Measurements from ENCODE around the gene MAGI1. TPM values are rescaled to one million over a fixed set of nuclear protein-coding genes. Genes with fewer than 3 reads are reported as not detected.
A peak's percentile ranks its signal among the peaks of the same experiment; 100 is the strongest.

Gene MAGI1
- polyA plus RNA-seq, 6 donors from 2014 or later = 0.08 TPM; not detected in 5

- no peak for DNase-seq
- H3K9me3 Mint-ChIP-seq = peaks cover 0 to 5% (median 0%) of the 10 kb centered on the region in 7 donors
- ATAC-seq (ENCODE audit: low read depth in 2 of 2) = no peak
- H3K4me1 Mint-ChIP-seq = no peaks in the 10 kb centered on the region
- no peak overlapping the region for H3K27ac Mint-ChIP-seq
- H3K27me3 Mint-ChIP-seq = no peaks in the 10 kb centered on the region
- no peak overlapping the region for H3K4me3 Mint-ChIP-seq
- H3K36me3 Mint-ChIP-seq = no peaks in the 10 kb centered on the region
Observed at GRCh38 chr3:65666448-65667091, 372.1 kb downstream of the MAGI1 start.

GRCh38 chr3:65665915-65666314 lies 372.8 kb downstream of the MAGI1 start:
- Mint-ChIP-seq H3K4me1 (no peaks in the 10 kb centered on the region), H3K36me3 (no peaks in the 10 kb centered on the region), H3K9me3 (peaks cover 0 to 5% (median 0%) of the 10 kb centered on the region in 7 donors), H3K4me3 (no peak overlapping the region), H3K27ac (no peak overlapping the region), H3K27me3 (no peaks in the 10 kb centered on the region)
- DNase-seq = no peak
- ATAC-seq (ENCODE audit: low read depth in 2 of 2) = no peak

GRCh38 chr3:65664931-65665330 lies 373.8 kb downstream of the MAGI1 start:
- Mint-ChIP-seq H3K4me3 (no peak overlapping the region), H3K9me3 (peaks cover 0 to 5% (median 0%) of the 10 kb centered on the region in 7 donors), H3K27ac (no peak overlapping the region), H3K27me3 (no peaks in the 10 kb centered on the region), H3K4me1 (no peaks in the 10 kb centered on the region), H3K36me3 (no peaks in the 10 kb centered on the region)
- DNase-seq (no peak), ATAC-seq (ENCODE audit: low read depth in 2 of 2) (no peak)

- H3K36me3 Mint-ChIP-seq = no peaks in the 10 kb centered on the region
- H3K4me1 Mint-ChIP-seq = no peaks in the 10 kb centered on the region
- H3K4me3 Mint-ChIP-seq = no peak overlapping the region
- ATAC-seq (ENCODE audit: low read depth in 2 of 2) = no peak
- no peak overlapping the region for H3K27ac Mint-ChIP-seq
- H3K9me3 Mint-ChIP-seq = peaks cover 0 to 7% (median 0%) of the 10 kb centered on the region in 7 donors
- H3K27me3 Mint-ChIP-seq = no peaks in the 10 kb centered on the region
- no peak for DNase-seq
Observed at GRCh38 chr3:65664446-65664845, 374.3 kb downstream of the MAGI1 start.

- H3K27me3 Mint-ChIP-seq = no peaks in the 10 kb centered on the region
- H3K4me1 Mint-ChIP-seq = no peaks in the 10 kb centered on the region
- peaks cover 0 to 10% (median 2%) of the 10 kb centered on the region in 7 donors for H3K9me3 Mint-ChIP-seq
- DNase-seq = no peak
- H3K36me3 Mint-ChIP-seq = no peaks in the 10 kb centered on the region
- H3K4me3 Mint-ChIP-seq = no peak overlapping the region
- no peak overlapping the region for H3K27ac Mint-ChIP-seq
- ATAC-seq (ENCODE audit: low read depth in 2 of 2) = no peak
Observed at GRCh38 chr3:65662095-65662494, 376.6 kb downstream of the MAGI1 start.

- H3K27me3 Mint-ChIP-seq = no peaks in the 10 kb centered on the region
- peaks cover 0 to 6% (median 2%) of the 10 kb centered on the region in 7 donors for H3K9me3 Mint-ChIP-seq
- no peaks in the 10 kb centered on the region for H3K4me1 Mint-ChIP-seq
- DNase-seq = no peak
- no peaks in the 10 kb centered on the region for H3K36me3 Mint-ChIP-seq
- ATAC-seq (ENCODE audit: low read depth in 2 of 2) = no peak
- H3K4me3 Mint-ChIP-seq = no peak overlapping the region
- H3K27ac Mint-ChIP-seq = no peak overlapping the region
Observed at GRCh38 chr3:65660000-65660598, 378.6 kb downstream of the MAGI1 start.

GRCh38 chr3:65659396-65659795 lies 379.3 kb downstream of the MAGI1 start:
- H3K36me3 Mint-ChIP-seq = no peaks in the 10 kb centered on the region

GRCh38 chr3:65658401-65658800 lies 380.3 kb downstream of the MAGI1 start:
- Mint-ChIP-seq H3K36me3 (no peaks in the 10 kb centered on the region), H3K27me3 (no peaks in the 10 kb centered on the region), H3K9me3 (peaks cover 0 to 6% (median 5%) of the 10 kb centered on the region in 7 donors), H3K4me3 (no peak overlapping the region), H3K27ac (no peak overlapping the region), H3K4me1 (no peaks in the 10 kb centered on the region)
- DNase-seq (no peak), ATAC-seq (ENCODE audit: low read depth in 2 of 2) (no peak)

More at GRCh38 chr3:65659396-65659795, 379.3 kb downstream of the MAGI1 start:
- Mint-ChIP-seq H3K4me1 (no peaks in the 10 kb centered on the region), H3K9me3 (peaks cover 0 to 6% (median 2%) of the 10 kb centered on the region in 7 donors), H3K27ac (no peak overlapping the region), H3K27me3 (no peaks in the 10 kb centered on the region), H3K4me3 (no peak overlapping the region)
- DNase-seq = no peak
- no peak for ATAC-seq (ENCODE audit: low read depth in 2 of 2)

- ATAC-seq (ENCODE audit: low read depth in 2 of 2) = no peak
- H3K4me3 Mint-ChIP-seq = no peak overlapping the region
Observed at GRCh38 chr3:65655061-65655460, 383.7 kb downstream of the MAGI1 start.

GRCh38 chr3:65653731-65654130 lies 385.0 kb downstream of the MAGI1 start:
- ATAC-seq (ENCODE audit: low read depth in 2 of 2) (no peak), DNase-seq (no peak)
- H3K4me3 Mint-ChIP-seq = no peak overlapping the region
- H3K9me3 Mint-ChIP-seq = peaks cover 0 to 26% (median 8%) of the 10 kb centered on the region in 7 donors
- H3K4me1 Mint-ChIP-seq = no peaks in the 10 kb centered on the region
- H3K36me3 Mint-ChIP-seq = no peaks in the 10 kb centered on the region
- H3K27me3 Mint-ChIP-seq = no peaks in the 10 kb centered on the region
- no peak overlapping the region for H3K27ac Mint-ChIP-seq

More at GRCh38 chr3:65655061-65655460, 383.7 kb downstream of the MAGI1 start:
- Mint-ChIP-seq H3K36me3 (no peaks in the 10 kb centered on the region), H3K27ac (no peak overlapping the region), H3K9me3 (peaks cover 0 to 21% (median 8%) of the 10 kb centered on the region in 7 donors), H3K27me3 (no peaks in the 10 kb centered on the region), H3K4me1 (no peaks in the 10 kb centered on the region)
- DNase-seq = no peak

- H3K4me1 Mint-ChIP-seq = no peaks in the 10 kb centered on the region
- H3K36me3 Mint-ChIP-seq = no peaks in the 10 kb centered on the region
- H3K4me3 Mint-ChIP-seq = no peak overlapping the region
- no peak for ATAC-seq (ENCODE audit: low read depth in 2 of 2)
- H3K27ac Mint-ChIP-seq = peak overlapping the region in 1 of 6 donors; percentile 30
- DNase-seq = no peak
- H3K9me3 Mint-ChIP-seq = peaks cover 0 to 56% (median 20%) of the 10 kb centered on the region in 7 donors
- H3K27me3 Mint-ChIP-seq = no peaks in the 10 kb centered on the region
Observed at GRCh38 chr3:65650247-65650646, 388.5 kb downstream of the MAGI1 start.

- Mint-ChIP-seq H3K4me1 (no peaks in the 10 kb centered on the region), H3K36me3 (no peaks in the 10 kb centered on the region), H3K4me3 (no peak overlapping the region), H3K27me3 (no peaks in the 10 kb centered on the region), H3K9me3 (peaks cover 8 to 55% (median 18%) of the 10 kb centered on the region in 7 donors), H3K27ac (no peak overlapping the region)
- DNase-seq (no peak), ATAC-seq (ENCODE audit: low read depth in 2 of 2) (no peak)
Observed at GRCh38 chr3:65647369-65647768, 391.3 kb downstream of the MAGI1 start.

- no peak overlapping the region for H3K27ac Mint-ChIP-seq
- H3K4me1 Mint-ChIP-seq = no peaks in the 10 kb centered on the region
- no peak overlapping the region for H3K4me3 Mint-ChIP-seq
- no peak for DNase-seq
- ATAC-seq (ENCODE audit: low read depth in 2 of 2) = no peak
- peaks cover 9 to 34% (median 12%) of the 10 kb centered on the region in 7 donors for H3K9me3 Mint-ChIP-seq
- peaks cover 0 to 3% (median 0%) of the 10 kb centered on the region in 3 donors for H3K27me3 Mint-ChIP-seq
- H3K36me3 Mint-ChIP-seq = no peaks in the 10 kb centered on the region
Observed at GRCh38 chr3:65642883-65643282, 395.8 kb downstream of the MAGI1 start.

- no peak for DNase-seq
- H3K4me3 Mint-ChIP-seq = no peak overlapping the region
- peaks cover 3 to 23% (median 10%) of the 10 kb centered on the region in 7 donors for H3K9me3 Mint-ChIP-seq
- no peak overlapping the region for H3K27ac Mint-ChIP-seq
- peaks cover 0 to 3% (median 0%) of the 10 kb centered on the region in 3 donors for H3K27me3 Mint-ChIP-seq
- H3K4me1 Mint-ChIP-seq = no peaks in the 10 kb centered on the region
- H3K36me3 Mint-ChIP-seq = no peaks in the 10 kb centered on the region
- no peak for ATAC-seq (ENCODE audit: low read depth in 2 of 2)
Observed at GRCh38 chr3:65641777-65642176, 396.9 kb downstream of the MAGI1 start.
